ENCODE data around the gene GAREM2. TPM values are rescaled to one million over a fixed set of nuclear protein-coding genes. Genes with fewer than 3 reads are reported as not detected.
"Not testable (repeated sequence)": the region's sequence is repeated elsewhere in the genome, so short reads cannot be mapped to it uniquely, and the experiment has no call there.

Gene GAREM2
- total RNA-seq, 2 donors from 2014 or later: 2.3 to 5.6 TPM

GRCh38 chr2:26164231-26164630 lies 8.7 kb upstream of the GAREM2 start:
- Histone ChIP-seq H3K27ac (no peak overlapping the region), H3K4me3 (no peak overlapping the region), H3K36me3 (no peaks in the 10 kb centered on the region), H3K9me3 (no peaks in the 10 kb centered on the region), H3K4me1 (ENCODE audit: control insufficient read depth in 1 of 2, low read depth in 2 of 2) (no peaks in the 10 kb centered on the region), H3K27me3 (replicated peaks; ENCODE audit: insufficient read depth) (no peaks in the 10 kb centered on the region)
- TF ChIP-seq, protein P1, sequence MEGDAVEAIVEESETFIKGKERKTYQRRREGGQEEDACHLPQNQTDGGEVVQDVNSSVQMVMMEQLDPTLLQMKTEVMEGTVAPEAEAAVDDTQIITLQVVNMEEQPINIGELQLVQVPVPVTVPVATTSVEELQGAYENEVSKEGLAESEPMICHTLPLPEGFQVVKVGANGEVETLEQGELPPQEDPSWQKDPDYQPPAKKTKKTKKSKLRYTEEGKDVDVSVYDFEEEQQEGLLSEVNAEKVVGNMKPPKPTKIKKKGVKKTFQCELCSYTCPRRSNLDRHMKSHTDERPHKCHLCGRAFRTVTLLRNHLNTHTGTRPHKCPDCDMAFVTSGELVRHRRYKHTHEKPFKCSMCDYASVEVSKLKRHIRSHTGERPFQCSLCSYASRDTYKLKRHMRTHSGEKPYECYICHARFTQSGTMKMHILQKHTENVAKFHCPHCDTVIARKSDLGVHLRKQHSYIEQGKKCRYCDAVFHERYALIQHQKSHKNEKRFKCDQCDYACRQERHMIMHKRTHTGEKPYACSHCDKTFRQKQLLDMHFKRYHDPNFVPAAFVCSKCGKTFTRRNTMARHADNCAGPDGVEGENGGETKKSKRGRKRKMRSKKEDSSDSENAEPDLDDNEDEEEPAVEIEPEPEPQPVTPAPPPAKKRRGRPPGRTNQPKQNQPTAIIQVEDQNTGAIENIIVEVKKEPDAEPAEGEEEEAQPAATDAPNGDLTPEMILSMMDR (IDR thresholded peaks at IDR 0.05): no peak
- ATAC-seq (ENCODE audit: insufficient number of reproducible peaks, low FRiP score, low read depth): no peak
- DNase-seq (ENCODE audit: low spot score): no peak

DNA sequence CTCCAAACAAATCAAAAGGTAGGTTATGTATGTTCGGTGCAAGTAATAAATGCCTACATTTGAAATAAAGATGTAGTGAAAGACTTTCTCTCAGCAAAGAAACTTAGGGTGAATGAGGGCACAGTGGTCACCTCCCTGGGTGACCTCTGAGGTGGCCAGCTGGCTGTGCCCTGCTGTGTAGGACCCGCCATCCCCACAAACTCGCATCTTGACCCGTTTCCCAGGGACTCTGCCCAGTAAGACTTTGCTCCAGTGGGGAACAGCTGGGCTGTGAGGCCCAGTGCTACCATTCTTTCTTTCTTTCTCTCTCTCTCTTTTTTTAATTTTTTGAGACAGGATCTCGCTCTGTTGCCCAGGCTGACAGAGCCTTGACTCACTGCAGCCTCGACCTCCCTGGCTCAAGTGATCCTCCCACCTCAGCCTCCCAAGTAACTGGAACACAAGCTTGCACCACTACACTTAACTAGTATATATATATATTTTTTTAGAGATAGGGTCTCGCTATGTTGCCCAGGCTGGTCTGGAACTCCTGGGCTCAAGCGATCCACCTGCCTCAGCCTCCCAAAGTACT lies 8.2 kb upstream of the GAREM2 start:
- Histone ChIP-seq H3K4me3 (no peak overlapping the region), H3K36me3 (no peaks in the 10 kb centered on the region), H3K9me3 (no peaks in the 10 kb centered on the region), H3K27ac (no peak overlapping the region), H3K4me1 (ENCODE audit: control insufficient read depth in 1 of 2, low read depth in 2 of 2) (no peaks in the 10 kb centered on the region), H3K27me3 (replicated peaks; ENCODE audit: insufficient read depth) (no peaks in the 10 kb centered on the region)
- TF ChIP-seq, protein P1 (IDR thresholded peaks at IDR 0.05): no peak
- ATAC-seq (ENCODE audit: insufficient number of reproducible peaks, low FRiP score, low read depth): no peak
- no peak for DNase-seq (ENCODE audit: low spot score)

DNA sequence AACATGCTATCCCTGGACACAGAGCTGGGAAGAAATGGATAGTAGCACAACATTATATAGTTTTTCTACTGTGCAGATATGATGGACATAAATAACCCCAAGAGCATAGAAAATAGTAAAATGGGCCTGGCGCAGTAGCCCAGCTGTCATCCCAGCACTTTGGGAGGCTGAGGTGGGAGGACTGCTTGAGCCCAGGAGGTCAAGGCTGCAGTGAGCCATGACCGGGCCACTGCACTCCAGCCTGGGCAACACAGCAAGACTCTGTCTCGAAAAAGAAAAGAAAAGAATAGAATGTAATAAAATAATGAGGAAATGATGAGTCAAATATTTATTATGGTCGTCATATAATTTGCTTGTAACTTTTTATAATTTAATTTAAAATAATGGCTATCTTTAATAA lies 7.5 kb upstream of the GAREM2 start:
- Histone ChIP-seq H3K4me3 (no peak overlapping the region), H3K9me3 (no peaks in the 10 kb centered on the region), H3K4me1 (ENCODE audit: control insufficient read depth in 1 of 2, low read depth in 2 of 2) (no peaks in the 10 kb centered on the region), H3K27me3 (replicated peaks; ENCODE audit: insufficient read depth) (no peaks in the 10 kb centered on the region), H3K36me3 (no peaks in the 10 kb centered on the region), H3K27ac (no peak overlapping the region)
- TF ChIP-seq, protein P1 (IDR thresholded peaks at IDR 0.05): no peak
- DNase-seq (ENCODE audit: low spot score) (no peak), ATAC-seq (ENCODE audit: insufficient number of reproducible peaks, low FRiP score, low read depth) (no peak)

- not testable (repeated sequence) for ATAC-seq (ENCODE audit: insufficient number of reproducible peaks, low FRiP score, low read depth); H3K27ac ChIP-seq; H3K4me3 ChIP-seq; H3K27me3 ChIP-seq (replicated peaks; ENCODE audit: insufficient read depth); H3K36me3 ChIP-seq; H3K4me1 ChIP-seq (ENCODE audit: control insufficient read depth in 1 of 2, low read depth in 2 of 2); DNase-seq (ENCODE audit: low spot score); H3K9me3 ChIP-seq
Measured at GRCh38 chr2:26166541-26166940, 6.3 kb upstream of the GAREM2 start.

DNA sequence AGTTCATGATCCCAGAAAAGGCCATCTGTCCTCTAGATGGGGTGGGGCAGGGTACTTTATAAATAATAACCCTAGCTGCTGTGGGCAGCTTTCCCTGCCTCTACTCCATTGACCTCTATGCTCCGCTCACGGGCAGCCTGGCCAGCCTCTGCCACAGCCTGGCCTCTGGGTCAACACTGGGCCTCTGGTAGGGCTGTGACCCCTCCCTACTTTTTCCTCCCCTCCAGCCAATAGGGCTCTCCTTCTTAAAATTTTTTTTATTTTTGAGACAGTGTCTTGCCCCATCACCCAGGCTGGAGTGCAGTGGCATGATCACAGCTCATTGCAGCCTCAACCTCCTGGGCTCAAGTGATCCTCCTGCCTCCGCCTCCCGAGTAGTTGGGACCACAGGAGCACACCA lies 4.1 kb upstream of the GAREM2 start:
- Histone ChIP-seq H3K36me3 (no peaks in the 10 kb centered on the region), H3K27me3 (replicated peaks; ENCODE audit: insufficient read depth) (peaks cover 1% of the 10 kb centered on the region), H3K9me3 (no peaks in the 10 kb centered on the region), H3K4me3 (no peak overlapping the region), H3K27ac (no peak overlapping the region), H3K4me1 (ENCODE audit: control insufficient read depth in 1 of 2, low read depth in 2 of 2) (peaks cover 6 to 8% of the 10 kb centered on the region in 2 donors)
- ATAC-seq (ENCODE audit: insufficient number of reproducible peaks, low FRiP score, low read depth) (no peak), DNase-seq (ENCODE audit: low spot score) (no peak)
- TF ChIP-seq, protein P1 (IDR thresholded peaks at IDR 0.05): no peak

DNA sequence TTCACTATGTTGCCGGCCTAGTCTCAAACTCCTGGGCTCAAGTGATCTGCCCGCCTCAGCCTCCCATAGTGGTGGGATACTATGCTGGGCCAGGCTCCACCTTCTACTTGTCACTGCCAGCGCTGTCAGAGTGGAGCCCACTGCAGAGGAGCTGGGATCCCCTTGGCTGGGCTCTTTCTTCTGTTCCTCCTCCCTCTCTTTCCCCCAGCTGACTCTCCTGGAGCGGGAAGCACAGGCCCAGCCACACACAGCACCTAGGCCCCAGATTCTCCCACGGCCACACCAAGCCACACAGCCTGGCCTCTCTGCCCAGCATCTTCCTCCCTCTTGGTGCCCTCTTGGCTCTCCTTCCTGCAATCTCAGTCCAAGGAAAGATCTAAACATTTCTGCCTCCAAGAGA lies 3.7 kb upstream of the GAREM2 start:
- Histone ChIP-seq H3K36me3 (no peaks in the 10 kb centered on the region), H3K27ac (no peak overlapping the region), H3K27me3 (replicated peaks; ENCODE audit: insufficient read depth) (peaks cover 6% of the 10 kb centered on the region), H3K4me1 (ENCODE audit: control insufficient read depth in 1 of 2, low read depth in 2 of 2) (peaks cover 7 to 11% of the 10 kb centered on the region in 2 donors), H3K9me3 (no peaks in the 10 kb centered on the region), H3K4me3 (no peak overlapping the region)
- ATAC-seq (ENCODE audit: insufficient number of reproducible peaks, low FRiP score, low read depth) (no peak), DNase-seq (ENCODE audit: low spot score) (no peak)
- TF ChIP-seq, protein P1 (IDR thresholded peaks at IDR 0.05): no peak

Measured in thoracic aorta (tissue), 2 donors.